ENCODE results near the gene PAFAH2.

The PAFAH2 gene

DNA sequence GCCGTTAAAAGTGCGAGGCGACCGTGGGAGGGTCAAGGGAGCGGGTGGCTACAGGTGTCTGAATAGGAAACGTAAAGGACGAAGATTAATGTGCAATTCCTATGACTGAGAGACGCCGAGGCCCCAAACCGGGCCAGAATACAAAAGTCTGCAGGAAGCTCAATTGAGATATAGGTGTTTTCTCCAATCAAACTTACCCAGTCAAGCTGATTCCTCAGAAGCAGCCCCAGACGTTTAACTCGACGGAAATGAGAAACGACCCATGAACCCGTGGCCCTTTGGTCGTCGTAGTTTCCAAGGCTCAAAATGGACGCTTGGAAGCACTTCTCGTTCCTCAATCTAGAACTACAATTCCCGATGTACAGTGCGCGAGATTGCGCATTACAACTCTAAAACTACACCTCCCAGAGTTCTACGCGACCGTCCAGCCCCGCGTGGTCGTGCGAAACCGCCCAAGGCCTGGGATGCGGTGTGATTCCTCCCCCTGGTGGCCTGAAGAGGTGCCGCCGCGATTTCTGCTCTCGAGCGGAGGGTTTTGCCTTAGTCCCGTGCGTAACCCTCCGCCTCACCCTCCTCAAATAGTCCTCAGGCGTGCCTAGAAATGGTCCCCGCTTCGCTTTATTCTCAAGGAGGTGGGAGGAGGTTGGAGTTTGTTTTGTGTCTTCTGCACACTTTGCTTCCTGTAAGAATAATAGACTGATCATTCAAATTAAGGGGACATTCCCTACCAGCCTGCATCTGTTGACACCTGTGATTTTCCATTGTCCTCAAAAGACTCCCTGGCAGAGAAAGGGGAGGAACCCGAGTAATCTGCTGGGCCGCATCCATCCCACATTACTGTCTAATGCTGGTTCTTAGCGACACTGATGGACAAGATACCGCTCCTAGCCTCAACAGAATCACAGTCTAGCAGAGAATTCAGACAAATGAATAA is at the start of gene PAFAH2:
Gene PAFAH2, minus strand, starts transcription at position 236 of the 934 bp plus-strand sequence. CDS start 7,247 bp downstream, outside the sequence.
- DNase-seq (ENCODE audit: low read depth in 3 of 3): peak; percentile 90 to 94 (median 92)

DNA sequence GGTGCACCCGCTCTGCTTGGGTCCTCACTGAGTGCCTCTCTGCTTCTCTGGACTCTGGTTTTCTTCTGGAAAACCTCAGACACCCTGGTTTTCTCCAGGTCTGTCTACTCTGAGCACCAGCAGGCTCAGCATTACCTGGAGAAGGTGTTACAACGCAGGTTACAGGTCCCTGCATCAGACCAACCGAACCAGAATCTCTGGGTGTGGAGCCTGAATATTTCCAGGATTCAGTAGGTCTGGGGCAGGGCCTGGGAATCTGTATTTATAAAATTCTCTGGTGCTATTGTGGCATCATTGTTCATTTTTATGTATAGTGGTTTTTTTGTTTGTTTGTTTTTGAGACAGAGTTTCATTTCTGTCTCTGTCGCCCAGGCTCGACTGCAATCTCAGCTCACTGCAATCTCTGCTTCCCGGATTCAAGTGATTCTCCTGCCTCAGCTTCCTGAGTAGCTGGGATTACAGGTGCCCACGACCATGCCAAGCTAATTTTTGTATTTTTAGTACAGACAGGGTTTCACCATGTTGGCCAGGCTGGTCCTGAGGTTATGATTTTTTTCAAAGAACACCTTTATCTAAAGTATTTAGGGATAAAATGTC is 49.5 kb upstream of the PAFAH2 start:
- no peak for DNase-seq (ENCODE audit: low read depth in 3 of 3)

DNA sequence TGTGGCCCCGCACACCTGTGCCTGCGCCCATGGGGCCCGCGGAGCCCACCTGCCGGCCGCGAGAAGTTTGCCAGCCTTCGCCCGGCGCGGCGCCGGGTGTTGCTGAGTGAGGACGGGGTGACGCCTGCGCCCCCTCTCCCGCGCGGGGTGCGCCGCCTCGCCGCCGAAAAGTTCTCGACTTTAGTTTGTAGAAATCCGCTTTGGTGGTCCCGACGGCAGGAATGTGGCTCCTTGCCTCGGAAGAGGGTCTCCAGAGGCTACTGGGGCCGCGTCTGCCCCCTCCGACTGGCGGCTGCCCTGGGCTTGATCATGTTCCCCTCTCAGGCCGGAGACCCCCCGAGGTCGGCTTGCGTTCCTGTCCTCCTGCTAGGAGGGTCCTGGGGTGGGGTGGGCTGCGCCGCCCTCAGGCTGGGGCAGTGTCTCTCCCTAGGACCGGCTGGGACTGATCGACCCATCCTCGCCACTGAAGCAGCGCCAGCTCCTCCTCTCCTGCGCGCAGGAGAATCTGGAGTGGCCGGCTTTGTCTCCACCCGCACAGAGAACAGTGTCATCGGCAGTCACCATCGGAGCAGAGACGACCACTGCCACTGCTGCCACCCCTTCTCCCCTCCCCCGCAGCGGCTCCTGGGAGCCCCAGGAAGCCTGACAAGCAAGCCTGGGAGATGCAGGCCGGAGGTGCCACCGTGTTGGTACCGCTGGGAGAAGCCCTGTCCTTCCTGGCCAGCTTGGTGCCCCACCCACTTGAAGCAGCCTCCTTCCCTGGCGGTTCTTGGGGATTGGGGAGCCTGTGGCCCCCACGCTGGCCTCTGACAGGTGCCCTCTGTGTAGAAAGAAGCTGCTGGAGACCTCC is 48.6 kb upstream of the PAFAH2 start:
- DNase-seq (ENCODE audit: low read depth in 3 of 3): no peak

DNA sequence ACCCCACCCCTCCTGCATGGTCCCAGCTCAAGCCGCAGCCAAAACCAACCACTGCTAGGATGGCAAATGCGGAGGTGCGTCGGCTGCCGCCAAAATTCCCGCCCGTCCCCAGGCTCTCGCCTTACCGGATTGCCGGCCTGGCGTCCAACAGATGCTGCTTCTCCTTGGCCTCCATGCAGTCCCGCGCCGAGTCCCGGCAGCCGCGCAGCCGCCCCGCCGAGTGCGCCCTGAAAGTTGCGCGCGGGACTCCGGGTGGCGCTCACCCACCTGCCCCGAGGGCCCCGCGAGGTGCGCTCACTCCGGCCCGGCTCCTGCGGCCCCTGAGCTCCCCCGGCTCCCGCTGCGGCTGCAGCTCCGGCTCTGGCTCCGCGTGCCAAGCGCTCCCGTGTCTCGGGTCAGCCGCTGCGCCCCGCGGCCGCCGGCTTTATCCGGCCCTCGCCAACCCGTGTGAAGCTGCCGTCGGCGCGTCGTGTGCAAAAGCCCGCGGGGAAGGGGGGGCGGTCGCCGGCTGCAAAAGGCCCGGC is 47.9 kb upstream of the PAFAH2 start, which contains the start of gene SLC30A2:
Gene SLC30A2, minus strand, starts transcription at position 397 of the 524 bp plus-strand sequence. Its CDS starts 222 bp downstream, at position 175.
- DNase-seq (ENCODE audit: low read depth in 3 of 3): no peak

DNA sequence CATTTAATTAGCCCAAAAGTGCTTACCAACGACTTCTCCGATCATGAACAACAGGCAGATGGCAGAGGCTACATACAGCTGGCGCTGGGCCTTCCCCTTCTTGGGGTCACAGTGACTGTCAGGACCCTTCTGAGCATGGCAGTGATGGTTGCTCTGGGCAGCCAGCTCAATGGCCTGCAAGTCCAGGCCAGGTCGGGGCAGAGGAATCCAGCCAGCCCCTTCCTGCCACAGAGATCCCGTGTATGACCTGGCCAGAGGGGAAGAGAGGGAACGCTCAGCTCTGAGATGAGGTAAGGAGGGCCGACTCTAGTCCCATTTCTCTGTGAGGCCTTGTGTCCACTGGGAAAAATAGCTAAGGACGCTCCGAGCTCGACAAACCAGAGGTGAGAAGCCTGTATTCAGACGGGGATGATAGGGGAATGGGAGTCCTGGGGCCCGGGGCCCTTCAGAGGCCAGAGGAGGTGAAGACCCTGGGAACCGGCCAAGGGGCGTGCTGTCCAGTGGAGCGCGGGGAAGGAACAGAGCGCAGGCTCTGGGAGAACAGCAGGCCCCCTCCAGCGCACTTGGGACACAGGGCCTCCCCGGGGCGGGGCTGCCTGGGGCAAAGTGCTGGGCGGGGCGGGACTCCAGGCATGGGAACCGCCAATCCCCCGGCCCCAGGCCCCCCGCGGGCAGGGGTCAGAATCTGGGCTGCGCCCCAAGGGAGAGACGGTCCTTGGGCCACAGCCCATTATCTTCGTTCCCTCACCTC is 47.3 kb upstream of the PAFAH2 start:
- no peak for DNase-seq (ENCODE audit: low read depth in 3 of 3)

DNA sequence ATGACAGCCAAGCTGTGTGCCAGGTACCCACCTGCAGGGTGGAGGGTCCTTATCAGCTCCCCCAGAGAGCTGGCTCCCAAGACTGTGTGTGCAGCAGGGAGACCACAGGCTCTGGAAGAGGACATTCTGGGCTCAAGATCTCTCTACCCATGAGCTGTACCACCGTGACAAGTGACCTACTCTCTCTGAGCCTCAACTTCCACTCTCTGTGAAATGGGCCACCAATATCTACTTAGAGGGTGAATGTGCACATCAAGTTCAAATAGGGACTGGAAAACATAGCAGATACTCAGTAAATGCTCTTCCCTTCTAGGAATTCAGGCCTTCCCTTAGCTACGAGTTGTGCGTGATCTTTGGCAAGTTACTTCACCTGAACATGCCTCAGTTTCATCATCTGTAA is 46.6 kb upstream of the PAFAH2 start:
- no peak for DNase-seq (ENCODE audit: low read depth in 3 of 3)

DNA sequence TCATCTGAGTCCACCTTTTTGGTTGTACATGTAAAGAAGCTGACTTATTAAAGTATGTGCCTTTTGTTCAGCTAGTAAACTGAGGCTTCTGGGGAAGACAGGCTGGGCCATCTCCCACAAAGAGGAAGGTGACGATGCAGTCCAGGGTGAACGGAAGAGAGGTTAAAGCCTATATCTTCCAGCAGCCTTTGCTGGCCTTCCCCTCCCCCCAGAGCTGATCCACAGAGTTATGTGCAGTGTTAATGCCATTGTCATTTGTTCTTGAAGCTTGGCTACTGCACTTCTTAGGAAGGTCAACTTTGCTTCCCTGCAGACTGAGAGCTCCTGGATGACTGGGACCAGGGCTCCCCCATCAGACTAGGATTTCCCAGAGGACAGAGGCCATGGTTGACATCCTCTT is 45.9 kb upstream of the PAFAH2 start:
- no peak for DNase-seq (ENCODE audit: low read depth in 3 of 3)

DNA sequence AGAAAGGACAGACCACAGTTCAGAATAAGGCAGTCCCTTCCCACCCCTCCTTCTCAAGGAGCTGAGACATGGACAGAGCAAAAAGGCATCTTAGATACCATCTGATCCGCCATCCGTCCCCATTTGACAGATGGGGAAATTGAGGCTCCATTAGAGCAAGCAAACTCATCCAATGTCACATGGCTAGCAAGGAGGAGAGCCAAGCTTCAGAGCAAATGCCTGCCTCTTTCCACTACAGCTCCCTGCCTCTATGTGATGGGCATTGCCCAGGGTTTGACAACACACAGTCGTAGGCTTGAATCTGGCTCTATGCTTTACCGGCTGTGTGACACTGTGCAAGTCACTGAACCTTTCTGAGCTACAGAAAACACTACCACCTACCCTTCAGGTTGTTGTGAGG is 44.1 kb upstream of the PAFAH2 start:
- no peak for DNase-seq (ENCODE audit: low read depth in 3 of 3)

DNA sequence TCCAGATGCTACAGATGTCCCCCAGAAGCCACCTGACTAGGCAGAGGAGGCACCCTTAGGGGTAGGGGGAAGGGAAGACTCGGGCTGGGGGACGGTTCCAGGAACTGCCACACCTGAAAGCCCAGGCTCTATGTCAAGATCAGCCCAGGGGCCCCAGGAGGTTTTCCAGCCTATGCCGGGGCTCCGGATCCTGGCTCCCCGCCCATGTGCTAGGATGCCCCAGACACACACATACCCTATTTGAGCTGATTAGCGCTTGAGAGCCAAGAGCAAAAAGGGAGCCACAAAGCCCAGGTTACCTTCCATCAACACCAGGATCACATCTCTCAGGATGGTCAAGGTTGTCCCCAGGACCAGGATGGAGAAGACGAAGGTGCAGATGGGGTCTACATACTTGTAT is 43.5 kb upstream of the PAFAH2 start:
- no peak for DNase-seq (ENCODE audit: low read depth in 3 of 3)

DNA sequence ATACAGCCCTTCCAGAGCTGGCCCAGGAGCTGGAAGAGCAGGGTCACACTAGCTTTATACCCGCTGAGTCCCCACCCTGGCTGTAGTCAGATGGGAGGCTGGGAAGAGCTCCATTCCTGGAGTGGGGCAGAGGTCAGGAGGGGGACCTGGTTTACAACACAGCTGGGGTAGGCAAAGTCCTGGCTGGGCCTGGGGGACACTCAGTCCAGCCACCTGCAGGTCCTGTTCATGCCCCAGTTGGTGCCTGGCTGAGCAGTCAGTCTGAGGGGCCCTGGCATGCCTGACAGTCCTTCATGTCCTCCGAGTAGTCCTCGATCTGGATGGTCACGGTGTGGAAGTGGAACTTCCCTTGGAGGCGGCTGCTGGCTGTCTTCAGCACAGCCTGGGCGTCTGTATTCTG is 41.0 kb upstream of the PAFAH2 start:
- DNase-seq (ENCODE audit: low read depth in 3 of 3): no peak

DNA sequence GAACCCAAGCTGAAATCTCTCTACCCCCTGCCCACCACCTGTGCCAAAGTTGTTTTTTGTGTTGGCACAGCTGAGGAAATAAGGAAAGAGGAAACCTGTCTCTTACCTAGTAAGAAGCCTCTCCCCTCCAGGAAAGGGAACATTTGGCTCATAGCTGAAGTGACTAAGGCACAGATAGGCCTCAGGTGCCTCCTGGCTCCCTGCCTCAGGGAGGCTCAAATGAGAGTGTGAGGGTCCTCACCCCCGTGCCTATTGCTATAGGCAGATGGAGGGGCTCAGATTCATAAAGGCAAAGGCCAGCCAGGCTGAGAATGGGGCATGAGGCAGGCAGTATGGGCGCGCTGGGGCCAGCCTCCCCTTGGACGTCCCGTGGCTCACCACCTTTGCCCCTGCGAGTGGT is 40.6 kb upstream of the PAFAH2 start:
- no peak for DNase-seq (ENCODE audit: low read depth in 3 of 3)

DNA sequence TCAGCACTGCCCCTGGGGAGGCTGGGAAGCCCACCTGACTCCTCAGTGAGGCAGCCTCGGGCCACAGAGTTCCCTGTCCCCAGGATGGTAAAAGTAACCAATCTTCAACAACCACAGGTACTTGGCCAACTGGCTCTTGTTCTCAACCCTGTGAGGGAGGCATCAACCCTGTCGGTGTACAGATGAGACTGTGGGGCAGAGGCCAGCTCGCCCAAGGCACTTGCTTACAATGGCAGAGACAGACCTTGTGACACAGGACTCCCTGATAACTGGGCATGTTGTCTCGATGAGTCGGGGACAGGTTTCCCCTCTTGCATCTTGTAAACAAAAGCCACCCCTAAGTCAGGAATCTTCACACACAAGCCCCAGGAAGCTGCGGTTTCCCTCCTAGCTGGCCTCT is 40.0 kb upstream of the PAFAH2 start:
- DNase-seq (ENCODE audit: low read depth in 3 of 3): no peak

DNA sequence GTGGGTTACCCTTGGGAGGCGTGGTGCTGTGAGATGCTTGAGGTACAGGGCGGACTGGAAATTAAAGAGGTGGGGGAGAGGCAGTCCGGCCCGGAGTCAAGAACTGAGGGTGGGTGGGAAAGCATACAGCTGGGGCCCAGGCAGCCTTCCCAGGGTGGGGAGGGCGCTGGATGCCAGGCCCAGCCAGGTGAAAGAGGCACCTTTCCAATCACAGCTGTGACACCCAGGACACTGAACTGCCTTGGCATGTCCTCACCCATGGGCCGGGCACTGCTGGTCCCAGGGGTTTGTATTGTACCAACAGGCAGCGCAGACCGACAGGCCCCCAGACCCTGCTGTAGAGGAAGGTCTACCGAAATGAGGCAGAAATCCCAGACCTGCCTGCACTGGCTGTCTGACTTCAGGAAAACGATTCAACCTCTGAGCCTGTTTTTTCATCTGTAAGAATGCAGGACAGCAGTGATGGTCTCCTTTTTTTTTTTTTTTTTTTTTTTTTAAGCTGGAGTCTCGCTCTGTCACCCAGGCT is 39.0 kb upstream of the PAFAH2 start:
- DNase-seq (ENCODE audit: low read depth in 3 of 3): no peak

DNA sequence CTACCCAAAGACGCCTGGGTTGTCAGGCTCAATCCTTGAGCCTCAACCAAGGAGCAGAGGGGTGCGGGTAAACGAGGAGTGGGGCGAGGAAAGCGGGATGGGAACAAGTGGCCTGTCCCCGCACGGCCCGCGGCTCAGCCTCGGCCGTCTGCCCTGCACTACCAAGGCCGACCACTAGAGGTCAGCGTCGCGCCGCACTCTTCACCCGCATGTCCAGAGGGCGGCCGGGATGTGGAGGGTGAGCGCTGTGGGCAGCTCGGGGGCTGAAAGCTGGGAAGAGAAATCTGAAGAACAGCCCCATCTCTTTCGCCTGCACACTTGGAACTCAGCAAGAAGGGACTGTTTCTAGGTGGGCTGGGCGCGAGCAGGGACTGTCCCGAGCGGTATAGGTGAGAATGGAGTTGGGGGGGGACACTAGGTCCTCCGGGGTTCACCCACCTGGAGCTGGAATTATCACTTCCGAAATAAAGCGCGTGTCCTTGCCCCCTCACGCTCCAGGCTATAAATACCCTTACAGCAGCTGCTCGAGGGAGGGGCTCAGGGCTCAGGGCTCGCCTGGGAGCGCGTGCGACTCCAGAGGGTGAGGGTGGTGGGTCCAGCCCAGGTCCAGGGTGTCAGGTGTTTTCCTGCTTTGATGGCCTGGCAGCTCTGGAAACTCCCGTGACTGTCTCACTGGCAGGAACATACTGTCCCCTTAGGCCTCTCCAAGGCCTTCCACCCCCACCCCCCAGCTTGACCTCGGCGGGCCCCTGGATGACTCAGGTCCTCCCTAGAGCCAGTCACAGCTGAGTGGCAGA is 38.3 kb upstream of the PAFAH2 start:
- peak; percentile 54 to 68 (median 59) for DNase-seq (ENCODE audit: low read depth in 3 of 3)

DNA sequence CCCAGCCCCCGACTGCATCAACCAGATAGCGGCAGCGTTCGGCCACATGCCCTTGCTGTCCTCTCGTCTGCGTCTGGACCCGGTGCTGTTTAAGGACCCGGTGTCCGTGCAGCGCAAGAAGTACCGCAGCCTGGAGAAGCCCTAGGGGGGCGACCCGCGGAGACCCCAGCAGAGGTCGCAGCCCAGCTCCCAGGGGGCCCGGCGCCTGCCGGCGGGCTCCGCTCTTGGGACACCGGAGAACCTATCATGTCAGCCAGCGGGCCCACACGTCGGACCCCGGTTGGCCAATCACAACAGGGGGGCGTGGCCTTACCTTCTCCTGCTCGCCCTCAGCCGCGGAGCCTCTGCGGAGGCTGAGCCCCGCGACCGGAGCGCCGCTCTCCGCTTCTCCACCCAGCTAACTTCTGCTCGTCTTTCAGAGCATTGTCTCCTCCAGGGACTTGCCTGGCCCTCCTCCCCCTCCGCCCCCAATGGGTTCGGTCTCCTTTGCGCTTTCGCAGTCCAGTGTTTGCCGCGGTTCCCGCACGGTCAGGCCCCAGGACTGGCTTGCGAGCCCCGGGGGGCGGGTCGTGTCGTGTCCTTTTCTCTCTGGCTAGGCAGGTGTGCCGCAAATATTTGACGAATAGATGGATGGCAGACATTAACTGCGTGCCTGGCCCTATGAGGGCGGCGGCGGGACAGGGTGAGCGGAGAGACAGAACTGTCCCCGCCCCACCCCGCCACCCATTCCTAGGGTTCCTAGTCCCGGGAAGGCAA is 37.5 kb upstream of the PAFAH2 start:
- DNase-seq (ENCODE audit: low read depth in 3 of 3): peak; percentile 84 to 91 (median 88)

DNA sequence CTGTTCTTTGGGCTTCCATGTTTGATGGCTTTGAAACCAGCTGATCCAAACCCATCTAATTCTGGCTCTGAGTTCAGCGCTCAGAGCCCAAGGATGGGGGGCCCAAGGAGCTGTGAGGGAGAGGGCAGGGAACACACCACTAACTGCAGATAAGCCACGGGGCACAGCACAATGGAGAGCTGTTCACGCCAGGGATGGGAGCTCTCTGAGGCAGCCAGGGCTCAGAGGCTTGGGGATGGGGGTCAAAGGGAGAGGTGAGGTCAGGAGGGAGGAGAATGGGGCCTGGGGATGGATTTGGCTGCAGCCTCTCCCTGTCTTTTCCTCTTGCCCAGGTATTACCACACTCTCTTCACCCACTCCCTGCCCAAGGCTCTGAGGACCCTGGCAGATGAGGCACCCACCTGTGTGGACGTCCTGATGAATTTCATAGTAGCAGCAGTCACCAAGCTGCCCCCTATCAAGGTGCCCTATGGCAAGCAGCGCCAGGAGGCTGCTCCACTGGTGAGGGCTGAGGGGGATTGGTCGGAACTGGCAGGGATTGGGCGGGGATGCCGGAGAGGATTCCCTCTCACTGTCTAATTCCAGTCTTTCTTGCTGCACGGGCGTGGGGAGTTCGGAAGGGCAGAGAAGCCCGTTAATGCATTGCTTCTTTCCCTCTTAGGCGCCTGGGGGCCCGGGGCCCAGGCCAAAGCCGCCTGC is 36.8 kb upstream of the PAFAH2 start:
- DNase-seq (ENCODE audit: low read depth in 3 of 3): no peak

DNA sequence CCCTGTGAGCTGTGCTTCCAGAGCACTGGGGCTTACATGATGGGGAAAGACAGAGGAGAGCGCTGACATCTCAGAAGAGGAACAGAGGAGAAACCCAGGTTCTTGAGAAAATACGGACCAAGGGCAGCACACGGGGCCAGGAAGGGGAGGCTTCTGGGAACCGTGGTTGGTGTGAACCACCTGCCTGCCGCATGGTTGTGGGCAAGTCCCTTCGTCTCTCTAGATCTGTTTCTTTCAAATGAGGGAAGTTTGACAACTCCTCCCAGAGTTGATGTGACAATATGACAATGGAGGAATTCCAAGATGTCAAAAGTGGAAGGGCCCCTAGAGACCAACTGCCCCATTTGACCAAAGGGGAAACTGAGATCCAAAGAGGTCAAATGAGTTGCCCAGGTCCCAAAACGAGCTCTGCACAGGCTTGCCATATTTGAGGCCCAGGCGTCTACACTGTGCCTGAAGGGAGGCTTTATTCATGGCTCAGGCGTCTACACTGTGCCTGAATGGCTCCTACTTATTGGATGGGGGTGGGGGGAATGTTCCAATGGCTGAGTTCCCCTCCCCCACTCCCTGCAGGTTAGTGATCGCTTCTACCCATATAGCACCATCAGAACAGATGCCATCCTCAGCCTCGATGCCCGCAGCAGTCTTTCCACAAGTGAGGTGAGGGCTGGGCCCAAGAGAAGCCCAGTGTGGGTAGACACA is 34.9 kb upstream of the PAFAH2 start:
- no peak for DNase-seq (ENCODE audit: low read depth in 3 of 3)

DNA sequence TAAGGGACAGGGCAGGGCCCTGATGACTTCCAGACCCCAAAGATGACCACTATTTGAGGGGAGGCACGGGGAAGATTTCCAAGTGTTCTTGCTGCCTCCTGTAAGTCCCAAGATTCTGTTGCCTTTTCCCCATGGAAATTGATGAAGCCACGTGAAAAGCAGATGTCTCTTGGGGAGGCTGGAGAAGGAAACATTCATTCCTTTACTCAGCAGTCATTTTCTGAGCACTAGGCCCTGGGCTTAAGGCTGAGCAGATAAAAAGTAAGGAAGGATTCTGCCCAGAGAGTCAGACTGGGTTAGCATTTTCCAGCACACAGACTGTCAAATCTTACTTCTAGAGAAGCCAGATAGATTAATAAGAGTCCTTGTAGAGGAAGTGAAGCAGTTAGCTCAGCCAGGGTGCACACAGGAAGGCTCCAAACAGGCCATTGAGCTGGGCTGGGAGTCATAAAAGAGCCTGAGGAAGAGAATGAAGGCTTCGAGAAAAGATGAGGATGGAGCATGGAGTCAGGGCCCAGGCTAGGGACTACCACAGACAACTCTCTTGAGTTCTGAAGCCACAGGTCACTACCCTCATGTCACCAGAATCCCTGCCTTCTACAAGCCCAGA is 33.9 kb upstream of the PAFAH2 start:
- DNase-seq (ENCODE audit: low read depth in 3 of 3): no peak
